Measurements from ENCODE around the gene C9orf152. TPM values are rescaled to one million over a fixed set of nuclear protein-coding genes. Genes with fewer than 3 reads are reported as not detected.
A peak's percentile ranks its signal among the peaks of the same experiment; 100 is the strongest.
"Not testable (repeated sequence)": the region's sequence is repeated elsewhere in the genome, so short reads cannot be mapped to it uniquely, and the experiment has no call there.

C9orf152 gene, protein sequence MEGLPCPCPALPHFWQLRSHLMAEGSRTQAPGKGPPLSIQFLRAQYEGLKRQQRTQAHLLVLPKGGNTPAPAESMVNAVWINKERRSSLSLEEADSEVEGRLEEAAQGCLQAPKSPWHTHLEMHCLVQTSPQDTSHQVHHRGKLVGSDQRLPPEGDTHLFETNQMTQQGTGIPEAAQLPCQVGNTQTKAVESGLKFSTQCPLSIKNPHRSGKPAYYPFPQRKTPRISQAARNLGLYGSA
- not detected for polyA plus RNA-seq

GRCh38 chr9:110208031-110208430, at the start of gene C9orf152:
C9orf152 (minus strand) TSS chr9:110208159; CDS start chr9:110207579, 580 bp downstream.
- Mint-ChIP-seq H3K4me1 (no peaks in the 10 kb centered on the region), H3K27me3 (ENCODE audit: low read depth in 3 of 3) (peaks cover 0 to 11% (median 5%) of the 10 kb centered on the region in 3 donors), H3K9me3 (no peaks in the 10 kb centered on the region), H3K27ac (peak within 1 kb of the TSS in 1 of 6 donors; percentile 19), H3K4me3 (no peak within 1 kb of the TSS), H3K36me3 (no peaks in the 10 kb centered on the region)
- DNase-seq: no peak

- DNase-seq: no peak
- peaks cover 34 to 40% of the 10 kb centered on the region in 2 donors for H3K4me1 Mint-ChIP-seq
- H3K27ac Mint-ChIP-seq: peak overlapping the region; percentile 79 to 93 (median 89)
- H3K9me3 Mint-ChIP-seq: no peaks in the 10 kb centered on the region
- no peaks in the 10 kb centered on the region for H3K36me3 Mint-ChIP-seq
- peaks cover 0 to 3% (median 0%) of the 10 kb centered on the region in 3 donors for H3K27me3 Mint-ChIP-seq (ENCODE audit: low read depth in 3 of 3)
- peak overlapping the region; percentile 90 to 99 (median 98) for H3K4me3 Mint-ChIP-seq
Observed at GRCh38 chr9:110257097-110257841, 49.3 kb upstream of the C9orf152 start.

DNA sequence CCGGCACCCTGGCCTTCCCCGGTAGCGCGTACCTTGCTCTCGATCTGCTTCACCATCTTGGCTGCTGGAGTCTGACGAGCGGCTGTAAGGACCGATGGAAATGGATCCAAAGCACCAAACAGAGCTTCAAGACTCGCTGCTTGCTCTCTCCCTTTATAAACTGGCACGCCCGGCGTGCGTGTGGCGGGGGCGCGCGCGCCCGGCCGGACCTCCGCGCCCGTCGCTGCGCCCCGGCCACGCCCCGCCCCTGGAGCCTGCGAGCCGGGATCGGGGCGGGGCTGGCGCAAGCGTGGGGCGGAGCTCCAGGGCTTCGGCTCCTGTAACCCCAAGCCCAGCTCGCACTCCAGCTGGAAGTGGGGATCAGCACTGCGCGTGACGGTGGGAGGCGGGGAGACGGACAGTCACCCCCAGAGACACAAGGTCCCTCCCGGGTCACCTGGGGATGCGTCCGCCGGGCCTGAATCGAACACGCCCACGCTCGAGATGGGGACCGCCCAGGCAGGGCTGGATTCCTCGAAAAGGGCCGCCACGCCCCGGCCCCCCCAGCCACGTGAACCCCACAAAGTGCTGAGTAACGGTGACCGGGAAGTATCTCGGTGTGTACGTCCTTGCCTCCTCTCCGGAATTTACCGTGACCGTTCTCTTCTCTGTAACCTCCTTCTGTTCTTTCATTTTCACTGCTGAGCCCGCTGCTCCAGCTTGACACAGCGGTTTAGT, 48.6 kb upstream of the C9orf152 start, which contains the start of gene TXN:
TXN (minus strand) TSS at position 128 of the 717 bp plus-strand sequence; CDS start at position 56, 72 bp downstream.
- peaks cover 34 to 40% of the 10 kb centered on the region in 2 donors for H3K4me1 Mint-ChIP-seq
- peak; percentile 69 to 79 (median 79) for DNase-seq
- peak within 1 kb of the TSS; percentile 90 to 99 (median 98) for H3K4me3 Mint-ChIP-seq
- H3K27ac Mint-ChIP-seq: peak within 1 kb of the TSS; percentile 86 to 93 (median 91)
- H3K27me3 Mint-ChIP-seq (ENCODE audit: low read depth in 3 of 3): peaks cover 0 to 2% (median 0%) of the 10 kb centered on the region in 3 donors
- H3K9me3 Mint-ChIP-seq: no peaks in the 10 kb centered on the region
- no peaks in the 10 kb centered on the region for H3K36me3 Mint-ChIP-seq

DNA sequence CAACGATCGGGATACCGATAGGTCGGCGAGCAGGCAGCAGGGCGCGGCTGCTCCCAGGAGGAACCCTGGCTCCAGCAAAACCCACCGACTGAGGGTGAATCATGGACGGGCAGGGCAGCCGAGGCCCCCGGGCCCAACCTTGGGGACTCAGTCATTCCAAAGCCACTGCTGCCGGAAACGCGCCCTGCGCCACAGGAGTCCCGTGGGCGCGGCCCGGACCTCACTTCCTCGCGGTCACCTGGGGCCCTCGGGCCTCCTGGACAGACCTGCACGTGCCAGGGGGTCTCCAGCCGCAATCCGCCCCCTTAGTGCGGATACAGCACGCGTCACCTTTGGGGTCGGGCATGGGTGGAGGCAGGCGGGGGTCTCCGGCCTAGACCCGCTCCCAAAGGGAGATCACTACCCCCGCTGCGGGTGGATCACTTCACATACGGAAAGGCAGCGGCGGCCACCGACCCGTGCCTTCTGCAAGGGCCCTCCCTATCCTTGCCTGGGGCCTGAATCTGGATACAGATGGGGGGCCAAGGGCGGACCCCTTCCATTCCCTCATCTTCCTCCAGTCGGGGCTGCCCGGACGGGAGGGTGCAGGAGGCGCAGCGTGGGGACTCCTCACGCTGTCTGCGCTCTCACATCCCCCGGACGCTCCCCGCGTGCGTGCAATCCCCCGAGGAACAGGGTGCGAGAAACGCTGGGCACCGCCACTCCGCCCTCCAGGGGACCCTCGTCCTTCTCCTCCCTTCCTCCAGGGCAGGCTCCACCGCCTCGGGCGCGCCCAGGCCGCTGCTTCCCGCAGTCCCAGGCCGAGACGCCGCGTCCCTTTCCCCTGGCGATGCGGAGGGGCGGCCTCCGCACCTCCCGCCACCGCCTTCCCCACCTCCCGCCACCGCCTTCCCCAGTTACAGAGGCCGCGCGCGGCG, 47.8 kb upstream of the C9orf152 start:
- Mint-ChIP-seq H3K4me3 (peak overlapping the region; percentile 90 to 99 (median 98)), H3K27ac (peak overlapping the region; percentile 86 to 91 (median 88)), H3K36me3 (no peaks in the 10 kb centered on the region), H3K27me3 (ENCODE audit: low read depth in 3 of 3) (peaks cover 0 to 2% (median 0%) of the 10 kb centered on the region in 3 donors), H3K9me3 (no peaks in the 10 kb centered on the region), H3K4me1 (peaks cover 34 to 40% of the 10 kb centered on the region in 2 donors)
- peak; percentile 12 to 23 (median 18) for DNase-seq

GRCh38 chr9:110255034-110255462, 47.1 kb upstream of the C9orf152 start:
- Mint-ChIP-seq H3K4me1 (peaks cover 34 to 40% of the 10 kb centered on the region in 2 donors), H3K36me3 (peaks cover 0 to 3% (median 0%) of the 10 kb centered on the region in 3 donors), H3K27me3 (ENCODE audit: low read depth in 3 of 3) (peaks cover 0 to 2% (median 0%) of the 10 kb centered on the region in 3 donors), H3K9me3 (no peaks in the 10 kb centered on the region), H3K27ac (peak overlapping the region; percentile 25 to 90 (median 76)), H3K4me3 (peak overlapping the region; percentile 90 to 99 (median 98))
- no peak for DNase-seq

- H3K36me3 Mint-ChIP-seq: peaks cover 0 to 3% (median under 1%) of the 10 kb centered on the region in 3 donors
- H3K4me1 Mint-ChIP-seq: peaks cover 34 to 40% of the 10 kb centered on the region in 2 donors
- peaks cover 0 to 2% (median 0%) of the 10 kb centered on the region in 3 donors for H3K27me3 Mint-ChIP-seq (ENCODE audit: low read depth in 3 of 3)
- peak overlapping the region; percentile 57 to 90 (median 76) for H3K27ac Mint-ChIP-seq
- peak overlapping the region; percentile 90 to 99 (median 98) for H3K4me3 Mint-ChIP-seq
- no peaks in the 10 kb centered on the region for H3K9me3 Mint-ChIP-seq
- no peak for DNase-seq
Observed at GRCh38 chr9:110254500-110254899, 46.5 kb upstream of the C9orf152 start.

DNA sequence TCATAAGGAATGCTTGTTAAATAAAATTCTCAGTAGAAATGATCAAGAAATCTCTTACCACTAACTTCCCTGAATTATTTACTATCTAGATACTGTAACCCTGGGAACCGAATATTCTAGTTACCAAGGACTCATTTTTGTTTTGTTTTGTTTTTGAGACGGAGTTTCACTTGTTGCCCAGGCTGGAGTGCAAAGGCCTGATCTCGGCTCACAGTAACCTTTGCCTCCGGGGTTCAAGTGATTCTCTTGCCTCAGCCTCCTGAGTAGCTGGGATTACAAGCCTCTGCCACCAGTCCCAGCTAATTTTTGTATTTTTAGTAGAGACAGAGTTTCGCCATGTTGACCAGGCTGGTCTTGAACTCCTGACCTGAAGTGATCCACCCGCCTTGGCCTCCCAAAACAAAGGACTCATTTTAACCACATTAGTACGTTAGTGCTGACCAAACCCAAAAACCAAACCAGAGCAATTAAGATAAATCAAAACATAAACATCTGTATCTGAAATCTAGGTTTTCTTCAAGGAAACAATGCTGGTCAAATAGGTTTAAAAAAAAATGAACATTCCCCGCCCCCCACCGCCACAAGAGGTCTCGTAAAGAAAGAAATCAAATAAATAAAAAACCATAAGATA, 44.7 kb upstream of the C9orf152 start:
- Mint-ChIP-seq H3K27ac (peak overlapping the region in 1 of 6 donors; percentile 64), H3K4me3 (no peak overlapping the region), H3K4me1 (peaks cover 32 to 39% of the 10 kb centered on the region in 2 donors), H3K36me3 (peaks cover 4 to 7% (median 5%) of the 10 kb centered on the region in 3 donors), H3K27me3 (ENCODE audit: low read depth in 3 of 3) (peaks cover 0 to 2% (median 0%) of the 10 kb centered on the region in 3 donors), H3K9me3 (no peaks in the 10 kb centered on the region)
- DNase-seq: no peak

- H3K4me3 Mint-ChIP-seq; H3K36me3 Mint-ChIP-seq; H3K27ac Mint-ChIP-seq; H3K9me3 Mint-ChIP-seq; H3K27me3 Mint-ChIP-seq (ENCODE audit: low read depth in 3 of 3); DNase-seq: not testable (repeated sequence)
- H3K4me1 Mint-ChIP-seq: peaks cover 24 to 30% of the 10 kb centered on the region in 2 donors
Observed at GRCh38 chr9:110251770-110252169, 43.8 kb upstream of the C9orf152 start.

DNA sequence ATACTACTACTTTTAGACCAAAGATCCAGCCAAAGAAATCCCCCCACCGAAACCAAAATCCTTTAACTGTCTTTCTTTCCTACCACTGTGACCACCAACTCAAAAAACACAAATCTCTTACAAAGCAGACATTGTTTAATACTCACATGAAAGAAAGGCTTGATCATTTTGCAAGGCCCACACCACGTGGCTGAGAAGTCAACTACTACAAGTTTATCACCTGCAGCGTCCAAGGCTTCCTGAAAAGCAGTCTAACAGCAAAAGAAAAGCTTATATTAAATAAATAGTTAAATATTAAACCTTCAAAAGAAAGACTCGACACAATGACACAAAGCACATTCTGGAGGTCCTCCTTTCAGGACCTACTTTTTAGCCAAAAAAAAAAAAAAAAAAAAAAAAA, 43.3 kb upstream of the C9orf152 start:
- Mint-ChIP-seq H3K27ac (no peak overlapping the region), H3K9me3 (no peaks in the 10 kb centered on the region), H3K4me3 (no peak overlapping the region), H3K36me3 (peaks cover 4 to 14% (median 8%) of the 10 kb centered on the region in 3 donors), H3K27me3 (ENCODE audit: low read depth in 3 of 3) (no peaks in the 10 kb centered on the region), H3K4me1 (peaks cover 23 to 30% of the 10 kb centered on the region in 2 donors)
- no peak for DNase-seq

DNA sequence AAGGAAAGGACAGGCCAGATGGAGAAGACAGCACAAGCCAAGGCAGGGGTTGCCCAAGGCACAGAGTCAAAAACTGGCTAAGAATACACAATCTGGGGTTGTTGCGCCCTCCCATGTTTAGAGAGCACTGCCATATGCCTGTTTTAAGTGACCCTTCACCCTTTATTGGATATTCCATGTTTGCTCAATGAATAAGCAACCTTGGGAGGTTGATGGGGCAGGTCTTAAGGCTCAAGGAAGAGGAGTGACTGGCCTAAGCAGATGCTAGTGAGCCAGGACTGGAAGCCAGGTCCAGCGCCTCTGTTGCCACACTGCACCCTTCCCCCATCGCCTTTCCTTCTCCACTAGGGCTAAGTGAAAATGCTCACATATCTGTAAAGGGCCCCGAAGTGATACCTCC, 41.6 kb upstream of the C9orf152 start:
- Mint-ChIP-seq H3K36me3 (peaks cover 4 to 14% (median 8%) of the 10 kb centered on the region in 3 donors), H3K9me3 (no peaks in the 10 kb centered on the region), H3K4me1 (peaks cover 13 to 22% of the 10 kb centered on the region in 2 donors), H3K27me3 (ENCODE audit: low read depth in 3 of 3) (no peaks in the 10 kb centered on the region), H3K27ac (no peak overlapping the region), H3K4me3 (no peak overlapping the region)
- no peak for DNase-seq

DNA sequence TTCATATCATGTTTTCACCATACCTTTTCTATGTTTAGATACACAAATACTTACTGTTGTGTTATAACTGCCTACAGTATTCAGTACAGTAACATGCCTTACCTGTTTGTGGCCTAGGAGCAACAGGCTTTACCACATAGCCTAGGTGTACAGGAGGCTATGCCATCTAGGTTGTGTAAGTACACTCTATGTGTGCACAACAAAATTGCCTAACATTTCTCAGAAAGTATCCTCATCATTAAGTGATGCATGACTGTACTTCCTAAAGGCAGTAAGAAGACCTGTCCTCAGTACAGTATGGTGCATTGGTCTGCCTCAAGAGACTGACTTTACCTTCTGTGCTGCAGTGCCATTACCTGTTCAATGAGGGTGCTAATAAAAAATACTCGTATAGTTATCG, 40.4 kb upstream of the C9orf152 start:
- Mint-ChIP-seq H3K9me3 (no peaks in the 10 kb centered on the region), H3K4me3 (no peak overlapping the region), H3K27me3 (ENCODE audit: low read depth in 3 of 3) (no peaks in the 10 kb centered on the region), H3K36me3 (peaks cover 9 to 19% (median 11%) of the 10 kb centered on the region in 3 donors), H3K27ac (no peak overlapping the region), H3K4me1 (peaks cover 7 to 10% of the 10 kb centered on the region in 2 donors)
- DNase-seq: no peak

DNA sequence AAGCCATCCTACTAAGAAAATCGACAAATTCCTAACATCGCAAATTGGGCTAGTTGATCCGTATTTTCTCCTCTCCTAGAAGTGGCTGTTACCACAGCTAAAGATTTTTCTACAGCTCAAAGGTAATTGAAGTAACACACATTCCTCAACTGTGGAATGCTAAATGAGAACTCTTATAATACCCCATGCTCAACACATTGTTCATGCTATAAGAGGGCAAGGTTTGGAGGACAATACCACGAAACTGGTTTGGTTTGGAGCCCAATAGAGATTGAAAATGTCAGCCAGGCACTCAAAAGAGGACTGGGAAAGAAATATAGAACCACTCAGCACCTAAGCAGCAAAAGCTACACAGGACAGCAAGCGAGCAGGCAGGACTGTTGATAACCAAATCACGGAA, 38.3 kb upstream of the C9orf152 start:
- Mint-ChIP-seq H3K36me3 (peaks cover 17 to 27% (median 18%) of the 10 kb centered on the region in 3 donors), H3K27ac (no peak overlapping the region), H3K4me3 (no peak overlapping the region), H3K4me1 (no peaks in the 10 kb centered on the region), H3K9me3 (no peaks in the 10 kb centered on the region), H3K27me3 (ENCODE audit: low read depth in 3 of 3) (no peaks in the 10 kb centered on the region)
- DNase-seq: no peak

Measured in immature natural killer cell (primary cell).